Stimulated activated naive CD8-positive, alpha-beta T cell treated with anti-CD3 and anti-CD28 coated beads, Interleukin-15, Interleukin-2, amounts not matched to agents 100 ng/mL and 50 ng/mL, for 24 hours (primary cell): ENCODE measurements around the gene CDKN1A.
A peak's percentile ranks its signal among the peaks of the same experiment; 100 is the strongest.

Experiments used
- H3K27ac Mint-ChIP-seq: one replicate; pipeline ENCODE4 v1.8.0; 2021; ENCODE audit warnings: mild to moderate bottlenecking, mixed read lengths
- H3K27me3 Mint-ChIP-seq: one replicate; pipeline ENCODE4 v1.8.0; 2021; ENCODE audit warnings: mixed read lengths
- H3K36me3 Mint-ChIP-seq: one replicate; pipeline ENCODE4 v1.8.0; 2021; ENCODE audit warnings: low read depth, mixed read lengths
- H3K4me1 Mint-ChIP-seq: one replicate; pipeline ENCODE4 v1.8.0; 2021; ENCODE audit warnings: low read depth, mixed read lengths
- H3K4me3 Mint-ChIP-seq: one replicate; pipeline ENCODE4 v1.8.0; 2021; ENCODE audit warnings: mild to moderate bottlenecking, mixed read lengths
- H3K9me3 Mint-ChIP-seq: one replicate; pipeline ENCODE4 v1.8.0; 2021; ENCODE audit warnings: mixed read lengths

The CDKN1A gene

DNA sequence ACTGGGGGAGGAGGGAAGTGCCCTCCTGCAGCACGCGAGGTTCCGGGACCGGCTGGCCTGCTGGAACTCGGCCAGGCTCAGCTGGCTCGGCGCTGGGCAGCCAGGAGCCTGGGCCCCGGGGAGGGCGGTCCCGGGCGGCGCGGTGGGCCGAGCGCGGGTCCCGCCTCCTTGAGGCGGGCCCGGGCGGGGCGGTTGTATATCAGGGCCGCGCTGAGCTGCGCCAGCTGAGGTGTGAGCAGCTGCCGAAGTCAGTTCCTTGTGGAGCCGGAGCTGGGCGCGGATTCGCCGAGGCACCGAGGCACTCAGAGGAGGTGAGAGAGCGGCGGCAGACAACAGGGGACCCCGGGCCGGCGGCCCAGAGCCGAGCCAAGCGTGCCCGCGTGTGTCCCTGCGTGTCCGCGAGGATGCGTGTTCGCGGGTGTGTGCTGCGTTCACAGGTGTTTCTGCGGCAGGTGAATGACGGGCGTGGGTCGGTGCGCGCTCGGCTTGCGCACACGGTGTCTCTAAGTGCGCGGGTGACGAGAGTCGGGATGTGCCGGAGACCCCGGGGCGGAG lies at the start of gene CDKN1A:
Gene CDKN1A (plus strand): TSS at position 227 of the 555 bp plus-strand sequence. CDS start 5,388 bp downstream, outside the sequence.
- Mint-ChIP-seq H3K36me3 (peaks cover 12% of the 10 kb centered on the region), H3K27ac (peak within 1 kb of the TSS; percentile 91), H3K27me3 (peaks cover 14% of the 10 kb centered on the region), H3K9me3 (no peaks in the 10 kb centered on the region), H3K4me3 (peak within 1 kb of the TSS; percentile 92), H3K4me1 (peaks cover 66% of the 10 kb centered on the region)

DNA sequence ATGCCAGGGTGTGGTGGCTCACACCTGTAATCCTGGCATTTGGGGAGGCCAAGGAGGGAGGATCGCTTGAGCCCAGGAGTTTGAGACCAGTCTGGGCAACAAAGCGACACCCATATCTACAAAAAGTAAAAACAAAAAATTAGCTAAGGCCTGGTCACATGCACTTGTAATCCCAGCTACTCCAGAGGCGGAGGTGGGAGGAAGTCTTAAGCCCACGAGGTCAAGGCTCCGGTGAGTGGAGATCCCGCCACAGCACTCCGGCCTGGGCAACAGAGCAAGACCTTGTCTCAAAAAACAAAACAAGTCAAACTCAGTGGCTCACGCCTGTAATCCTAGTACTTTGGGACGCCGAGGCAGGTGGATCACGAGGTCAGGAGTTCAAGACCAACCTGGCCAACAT lies 48.7 kb upstream of the CDKN1A start:
- Mint-ChIP-seq H3K4me3 (no peak overlapping the region), H3K27ac (no peak overlapping the region), H3K4me1 (peaks cover 4% of the 10 kb centered on the region), H3K27me3 (no peaks in the 10 kb centered on the region), H3K36me3 (no peaks in the 10 kb centered on the region), H3K9me3 (no peaks in the 10 kb centered on the region)

DNA sequence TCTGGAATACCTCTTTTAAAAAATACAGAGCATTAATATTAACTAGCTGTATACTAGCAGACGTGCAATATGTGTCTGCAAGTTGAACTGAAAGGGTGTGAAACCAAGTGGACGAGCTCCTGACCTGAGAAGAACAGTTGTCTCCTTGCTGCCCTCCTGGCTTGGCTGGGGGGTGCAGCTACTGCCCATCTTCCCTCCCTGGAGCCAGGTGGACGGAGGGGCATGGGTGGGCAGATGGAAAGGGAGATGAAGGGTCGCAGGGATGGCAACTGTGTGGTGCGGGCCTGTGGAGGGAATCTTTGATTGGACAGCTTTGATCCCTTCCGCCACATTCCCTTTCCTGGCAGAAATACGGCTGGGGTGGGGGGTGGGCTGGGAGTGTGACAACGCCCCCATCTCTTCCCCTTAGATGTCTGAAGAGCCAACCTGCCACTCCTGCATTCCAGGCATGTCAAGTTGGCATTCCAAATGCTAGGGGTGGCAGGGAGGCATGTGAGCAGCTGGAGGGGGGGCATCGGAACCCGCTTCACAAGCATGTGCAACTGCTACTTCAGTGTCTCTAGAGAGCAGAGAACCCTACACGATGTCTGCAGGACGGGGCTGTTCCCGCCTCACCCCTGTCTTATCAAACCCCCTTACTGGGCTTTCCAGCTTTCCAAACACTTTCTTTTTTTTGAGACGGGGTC lies 47.0 kb upstream of the CDKN1A start:
- Mint-ChIP-seq H3K27me3 (no peaks in the 10 kb centered on the region), H3K36me3 (no peaks in the 10 kb centered on the region), H3K9me3 (no peaks in the 10 kb centered on the region), H3K4me1 (peaks cover 4% of the 10 kb centered on the region), H3K27ac (no peak overlapping the region), H3K4me3 (no peak overlapping the region)

GRCh38 chr6:36633370-36633769 lies 45.1 kb upstream of the CDKN1A start:
- no peaks in the 10 kb centered on the region for H3K36me3 Mint-ChIP-seq
- no peak overlapping the region for H3K4me3 Mint-ChIP-seq
- no peaks in the 10 kb centered on the region for H3K9me3 Mint-ChIP-seq
- no peaks in the 10 kb centered on the region for H3K27me3 Mint-ChIP-seq
- no peak overlapping the region for H3K27ac Mint-ChIP-seq
- no peaks in the 10 kb centered on the region for H3K4me1 Mint-ChIP-seq

DNA sequence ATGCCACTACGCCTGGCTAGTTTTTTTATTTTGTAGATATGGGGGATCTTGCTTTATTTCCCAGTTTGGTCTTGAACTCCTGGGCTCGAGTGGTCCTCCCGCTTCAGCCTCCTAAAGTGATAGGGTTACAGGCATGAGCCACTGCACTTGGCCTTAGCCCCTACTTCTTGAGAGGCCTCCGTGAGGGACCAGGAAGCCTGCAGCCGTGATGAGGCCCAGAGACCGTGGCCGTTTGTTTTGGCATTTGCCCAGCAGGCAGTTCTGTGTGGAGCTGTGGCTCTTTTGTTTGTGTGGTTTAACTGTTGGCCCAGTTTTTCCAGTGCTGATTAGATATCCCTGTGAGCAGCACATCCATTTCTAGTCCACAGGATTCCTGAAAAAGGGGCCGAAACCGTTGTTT lies 44.6 kb upstream of the CDKN1A start:
- Mint-ChIP-seq H3K27ac (no peak overlapping the region), H3K36me3 (no peaks in the 10 kb centered on the region), H3K9me3 (no peaks in the 10 kb centered on the region), H3K4me3 (no peak overlapping the region), H3K4me1 (no peaks in the 10 kb centered on the region), H3K27me3 (no peaks in the 10 kb centered on the region)

GRCh38 chr6:36634317-36635108 lies 44.0 kb upstream of the CDKN1A start:
- Mint-ChIP-seq H3K4me3 (no peak overlapping the region), H3K27ac (no peak overlapping the region), H3K36me3 (no peaks in the 10 kb centered on the region), H3K9me3 (no peaks in the 10 kb centered on the region), H3K27me3 (no peaks in the 10 kb centered on the region), H3K4me1 (no peaks in the 10 kb centered on the region)

DNA sequence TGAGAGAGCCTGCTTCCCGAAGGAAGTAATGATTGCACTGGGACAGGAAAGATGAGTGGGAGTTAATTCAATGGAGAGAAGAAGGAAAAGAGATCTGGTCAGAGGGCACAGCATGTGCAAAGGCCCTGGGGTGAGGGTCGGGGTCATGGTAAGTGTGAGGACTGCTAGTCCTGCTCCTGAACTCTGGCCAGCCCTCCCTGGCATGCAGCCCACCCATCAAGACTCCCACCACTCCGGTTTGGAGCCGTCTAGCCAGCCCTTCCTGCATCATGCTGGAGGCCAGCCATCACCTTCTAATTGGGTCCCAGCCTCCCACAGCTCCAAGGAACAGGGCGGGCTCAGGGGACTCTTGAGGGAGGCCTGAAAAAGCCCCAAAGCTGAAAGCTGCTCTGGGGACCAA lies 42.2 kb upstream of the CDKN1A start:
- no peak overlapping the region for H3K4me3 Mint-ChIP-seq
- no peaks in the 10 kb centered on the region for H3K36me3 Mint-ChIP-seq
- no peaks in the 10 kb centered on the region for H3K9me3 Mint-ChIP-seq
- no peaks in the 10 kb centered on the region for H3K4me1 Mint-ChIP-seq
- no peak overlapping the region for H3K27ac Mint-ChIP-seq
- no peaks in the 10 kb centered on the region for H3K27me3 Mint-ChIP-seq

DNA sequence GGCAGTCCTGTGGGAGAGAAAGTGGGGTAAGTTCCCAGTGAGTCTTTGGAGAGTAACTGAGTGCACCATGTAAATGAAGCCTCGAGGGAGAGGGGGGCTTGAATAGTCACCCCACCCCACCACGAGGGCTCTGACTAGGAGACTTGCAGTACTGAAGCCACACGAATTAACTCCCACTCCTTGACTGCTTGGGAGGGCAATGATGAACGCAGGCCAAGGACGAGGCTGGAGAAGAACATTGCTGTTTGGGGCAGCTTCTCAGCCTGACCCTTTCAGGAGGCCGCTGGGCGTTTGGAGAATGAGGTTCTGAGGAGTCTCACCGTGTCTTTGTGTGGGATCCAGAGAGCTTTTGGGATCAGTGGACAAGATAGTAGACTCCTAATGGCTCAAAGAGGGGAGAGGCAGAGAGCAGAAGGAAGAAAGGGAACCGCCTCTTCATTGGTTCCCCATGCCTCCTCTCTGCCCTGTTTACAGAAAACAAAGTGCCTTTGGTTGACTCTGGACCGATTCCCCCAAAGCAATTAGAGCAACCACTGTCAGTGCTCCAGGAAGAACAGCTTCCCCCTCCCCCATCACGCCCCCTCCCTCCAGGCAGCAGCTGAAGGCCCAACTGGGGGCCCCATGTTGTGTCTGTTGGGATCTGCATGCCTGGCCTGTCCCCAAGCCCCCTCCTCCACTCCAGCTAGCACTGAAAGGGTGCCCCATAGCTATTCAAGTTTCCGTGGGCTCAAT lies 41.7 kb upstream of the CDKN1A start:
- Mint-ChIP-seq H3K4me1 (no peaks in the 10 kb centered on the region), H3K4me3 (no peak overlapping the region), H3K9me3 (no peaks in the 10 kb centered on the region), H3K36me3 (no peaks in the 10 kb centered on the region), H3K27ac (no peak overlapping the region), H3K27me3 (no peaks in the 10 kb centered on the region)

DNA sequence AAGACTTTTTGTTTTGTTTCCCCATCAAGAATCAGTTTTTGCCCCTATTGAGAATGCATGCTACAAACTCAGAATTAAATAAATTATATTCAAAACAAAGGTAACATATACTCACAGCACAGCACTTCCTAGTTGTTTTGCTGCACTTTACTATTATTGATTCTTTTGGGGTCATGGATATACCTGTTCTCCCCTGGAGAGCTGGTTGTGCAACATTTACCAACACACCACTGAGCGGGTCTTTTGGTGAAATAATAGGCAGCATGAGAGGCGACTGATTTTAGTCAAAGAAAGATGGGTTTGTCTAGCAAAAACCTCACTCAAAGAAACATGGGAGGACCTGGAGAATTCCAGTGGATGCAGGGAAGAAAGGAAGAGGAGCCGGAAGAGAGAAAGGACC lies 39.9 kb upstream of the CDKN1A start:
- Mint-ChIP-seq H3K9me3 (no peaks in the 10 kb centered on the region), H3K27me3 (no peaks in the 10 kb centered on the region), H3K36me3 (no peaks in the 10 kb centered on the region), H3K27ac (no peak overlapping the region), H3K4me3 (no peak overlapping the region), H3K4me1 (no peaks in the 10 kb centered on the region)

DNA sequence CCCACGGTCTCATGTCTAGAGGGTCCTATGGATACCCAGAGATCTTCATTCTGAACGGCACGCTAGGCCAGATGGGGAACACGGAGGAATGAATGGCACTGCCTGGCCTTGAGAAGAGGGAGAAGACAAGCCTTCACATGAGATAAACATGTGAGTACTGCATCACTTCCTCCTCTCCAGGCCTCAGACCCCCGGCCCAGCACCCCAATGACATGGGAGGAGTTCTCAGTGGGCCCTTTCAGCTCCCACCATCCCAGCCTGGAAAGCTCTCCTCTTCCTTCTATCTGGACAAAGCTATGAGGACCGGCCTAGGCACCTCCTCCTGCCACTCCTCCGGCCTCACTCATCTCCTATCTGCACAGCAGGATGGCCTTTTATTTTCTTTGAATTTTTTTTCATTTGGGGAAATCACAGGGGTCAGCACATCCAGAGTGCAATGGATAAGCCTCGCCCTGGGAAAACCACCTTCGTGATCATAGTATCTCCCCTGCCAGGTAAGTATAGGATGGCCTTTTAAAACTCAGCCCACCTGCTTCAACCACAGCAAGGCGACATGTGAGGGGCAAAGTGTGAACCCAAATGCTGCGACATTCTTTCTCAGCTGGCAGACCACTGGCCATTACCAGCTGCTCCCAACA lies 39.2 kb upstream of the CDKN1A start:
- no peak overlapping the region for H3K4me3 Mint-ChIP-seq

GRCh38 chr6:36641543-36641942 lies 37.0 kb upstream of the CDKN1A start:
- Mint-ChIP-seq H3K4me3 (no peak overlapping the region), H3K4me1 (no peaks in the 10 kb centered on the region), H3K27ac (no peak overlapping the region), H3K27me3 (no peaks in the 10 kb centered on the region), H3K36me3 (no peaks in the 10 kb centered on the region), H3K9me3 (no peaks in the 10 kb centered on the region)

More for the DNA sequence above, 39.2 kb upstream of the CDKN1A start:
- H3K27ac Mint-ChIP-seq: no peak overlapping the region
- no peaks in the 10 kb centered on the region for H3K9me3 Mint-ChIP-seq
- no peaks in the 10 kb centered on the region for H3K4me1 Mint-ChIP-seq
- H3K27me3 Mint-ChIP-seq: no peaks in the 10 kb centered on the region
- H3K36me3 Mint-ChIP-seq: no peaks in the 10 kb centered on the region

DNA sequence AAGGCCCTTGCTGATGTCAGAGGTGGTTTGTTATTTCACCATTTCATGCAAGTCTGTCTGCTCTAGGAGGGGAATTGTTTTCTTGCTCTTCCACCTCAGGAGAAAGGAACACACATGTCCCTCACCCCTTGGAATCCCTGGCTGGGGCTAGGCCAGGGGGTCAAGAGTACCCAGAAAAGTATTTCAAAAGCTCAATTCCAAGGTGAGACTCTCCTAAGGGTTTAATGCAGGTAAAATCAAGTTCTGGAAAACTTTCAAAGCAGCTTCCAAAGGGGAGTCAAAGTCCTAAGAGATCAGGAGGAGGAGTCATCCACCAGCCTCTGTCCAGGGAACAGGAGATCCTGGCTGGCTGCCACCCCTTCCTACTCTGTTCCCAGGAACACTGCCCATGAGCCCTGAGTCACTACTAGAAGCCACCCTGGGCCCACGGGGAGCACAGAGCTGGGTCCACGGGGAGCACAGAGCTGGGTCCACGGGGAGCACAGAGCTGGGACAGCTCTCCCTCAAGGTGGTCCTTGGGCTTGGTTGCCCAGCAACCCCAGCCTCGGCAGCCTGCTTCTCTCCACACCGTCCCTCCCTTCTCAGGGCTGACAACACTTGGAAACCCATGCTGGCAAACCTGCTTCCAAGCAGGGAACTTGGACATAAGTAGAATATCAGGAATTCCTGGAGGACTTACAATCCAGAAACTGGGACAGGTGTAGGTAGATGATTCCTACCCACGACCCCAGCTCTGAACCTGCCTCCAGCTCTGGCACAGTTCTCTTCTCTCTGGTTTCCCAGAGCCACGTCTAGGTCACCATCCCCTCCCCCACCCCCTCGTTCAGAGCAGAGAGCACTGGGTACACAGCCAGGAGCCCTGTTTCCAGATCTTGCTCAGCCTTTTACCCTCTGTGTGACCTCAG lies 35.3 kb upstream of the CDKN1A start:
- H3K27me3 Mint-ChIP-seq: no peaks in the 10 kb centered on the region
- H3K4me1 Mint-ChIP-seq: no peaks in the 10 kb centered on the region
- no peak overlapping the region for H3K27ac Mint-ChIP-seq
- H3K4me3 Mint-ChIP-seq: no peak overlapping the region
- H3K36me3 Mint-ChIP-seq: no peaks in the 10 kb centered on the region
- no peaks in the 10 kb centered on the region for H3K9me3 Mint-ChIP-seq

GRCh38 chr6:36643977-36644376 lies 34.5 kb upstream of the CDKN1A start:
- Mint-ChIP-seq H3K9me3 (no peaks in the 10 kb centered on the region), H3K4me3 (no peak overlapping the region), H3K36me3 (no peaks in the 10 kb centered on the region), H3K27me3 (peaks cover 3% of the 10 kb centered on the region), H3K4me1 (no peaks in the 10 kb centered on the region), H3K27ac (no peak overlapping the region)

DNA sequence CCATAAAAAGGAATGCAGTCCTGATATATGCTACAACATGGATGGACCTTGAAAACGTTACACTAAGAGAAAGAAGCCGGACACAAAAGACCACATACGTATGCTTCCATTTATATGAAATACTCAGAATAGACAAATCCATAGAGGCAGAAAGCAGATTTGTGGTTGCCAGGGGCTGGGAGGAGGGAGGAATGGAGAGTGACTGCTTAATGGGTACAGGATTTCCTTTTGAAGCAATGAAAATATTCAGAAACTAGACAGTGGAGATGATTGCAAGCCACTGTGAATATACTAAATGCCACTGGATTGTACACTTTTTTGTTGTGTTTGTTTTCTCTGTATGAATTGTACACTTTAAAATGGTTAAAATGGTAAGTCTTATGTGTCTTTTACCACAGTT lies 29.4 kb upstream of the CDKN1A start:
- Mint-ChIP-seq H3K27me3 (peaks cover 4% of the 10 kb centered on the region), H3K4me3 (no peak overlapping the region), H3K4me1 (no peaks in the 10 kb centered on the region), H3K36me3 (no peaks in the 10 kb centered on the region), H3K9me3 (no peaks in the 10 kb centered on the region), H3K27ac (no peak overlapping the region)
